KBM-7 (cell line): ENCODE results near the gene TMEM135.
"Not testable (repeated sequence)": the region's sequence is repeated elsewhere in the genome, so short reads cannot be mapped to it uniquely, and the experiment has no call there.

ENCODE experiments used
- DNase-seq: peaks from one replicate; pipeline ENCODE4 v3.0.0-alpha.2; 2015
- in situ Hi-C: fragments of 300-500 bp; cut with MboI; formaldehyde crosslinking; loops from 2 replicates; pipeline ENCODE4 v1.14.3; 2020; ENCODE audit warnings: low sequenced_read_pairs, low pct_unique_long_range_greater_than_20kb, mixed read lengths

TMEM135 gene

DNA sequence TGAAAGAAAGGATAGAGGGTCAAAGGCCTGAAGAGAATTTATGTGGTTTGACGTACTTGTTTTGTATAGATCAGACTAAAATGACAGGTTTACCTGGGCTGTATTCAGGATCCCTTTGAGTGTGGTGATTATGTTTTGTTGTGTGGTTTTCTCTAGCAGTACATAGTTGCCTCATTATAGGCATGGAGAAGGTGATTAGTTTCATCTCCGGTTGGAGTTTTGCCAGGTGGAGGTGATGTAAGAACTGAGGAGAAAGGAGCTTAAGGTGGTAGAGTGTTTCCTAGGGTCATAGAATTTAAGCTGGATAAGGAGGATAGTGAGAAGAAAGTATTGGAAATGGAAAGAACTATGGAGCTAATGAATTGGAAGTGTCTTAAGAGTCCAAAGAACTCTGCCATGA is 229.0 kb downstream of the TMEM135 start:
- no peak for DNase-seq
- in situ Hi-C loops, result no loop called here

DNA sequence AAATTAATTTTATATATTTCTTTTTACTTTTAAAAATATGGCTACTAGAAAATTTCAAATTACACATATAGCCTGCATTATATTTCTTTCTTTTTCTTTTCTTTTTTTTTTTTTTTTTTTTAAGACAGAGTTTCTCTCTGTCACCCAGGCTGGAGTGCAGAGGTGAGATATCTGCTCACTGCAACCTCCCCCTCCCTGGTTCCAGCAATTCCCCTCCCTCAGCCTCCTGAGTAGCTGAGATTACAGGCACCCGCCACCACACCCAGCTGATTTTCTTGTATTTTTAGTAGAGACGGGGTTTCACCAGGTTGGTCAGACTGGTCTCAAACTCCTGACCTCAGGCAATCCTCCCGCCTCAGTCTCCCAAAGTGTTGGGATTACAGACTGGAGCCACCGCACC is 234.2 kb downstream of the TMEM135 start:
- in situ Hi-C loops, DNase-seq: not testable (repeated sequence)

DNA sequence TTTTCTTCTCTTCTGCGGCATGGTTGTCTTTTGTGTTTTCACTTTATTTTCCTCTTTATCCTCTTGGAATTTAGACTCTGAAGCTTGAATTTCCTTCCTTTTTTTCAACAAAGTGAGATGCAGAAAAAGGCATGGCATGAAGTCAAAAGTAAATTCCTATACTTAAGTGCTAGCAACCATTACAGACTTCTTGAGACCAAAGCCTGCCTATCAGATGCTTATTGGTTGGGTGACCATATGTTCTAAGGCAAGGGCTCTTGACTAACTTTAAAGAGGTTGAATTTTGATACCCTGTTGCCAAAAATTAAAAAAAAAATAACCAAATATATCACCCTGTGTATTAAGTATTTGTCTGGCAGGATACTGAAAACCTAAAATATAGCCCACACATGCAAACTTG is 237.4 kb downstream of the TMEM135 start:
- no peak for DNase-seq
- in situ Hi-C loops, result loop anchor here (25.0 kb wide), 1 partner anchor 338 kb away; no protein-coding TSS in a partner anchor

- no peak for DNase-seq
These were observed 242.4 kb downstream of the TMEM135 start for GRCh38 chr11:87280143-87280542.

GRCh38 chr11:87281496-87281895 is 243.8 kb downstream of the TMEM135 start:
- in situ Hi-C loops, result loop anchor here (25.0 kb wide), 1 partner anchor 344 kb away; no protein-coding TSS in a partner anchor
- DNase-seq, result no peak

More at GRCh38 chr11:87280143-87280542, 242.4 kb downstream of the TMEM135 start:
- in situ Hi-C loops, result loop anchor here (25.0 kb wide), 1 partner anchor 343 kb away; no protein-coding TSS in a partner anchor

- in situ Hi-C loops, result loop anchor here (25.0 kb wide), 1 partner anchor 347 kb away; no protein-coding TSS in a partner anchor
- no peak for DNase-seq
These were observed 246.6 kb downstream of the TMEM135 start for GRCh38 chr11:87284306-87284705.

GRCh38 chr11:87285674-87286073 is 247.9 kb downstream of the TMEM135 start:
- DNase-seq, result not testable (repeated sequence)
- in situ Hi-C loops, result loop anchor here (25.0 kb wide), 1 partner anchor 348 kb away; no protein-coding TSS in a partner anchor

DNA sequence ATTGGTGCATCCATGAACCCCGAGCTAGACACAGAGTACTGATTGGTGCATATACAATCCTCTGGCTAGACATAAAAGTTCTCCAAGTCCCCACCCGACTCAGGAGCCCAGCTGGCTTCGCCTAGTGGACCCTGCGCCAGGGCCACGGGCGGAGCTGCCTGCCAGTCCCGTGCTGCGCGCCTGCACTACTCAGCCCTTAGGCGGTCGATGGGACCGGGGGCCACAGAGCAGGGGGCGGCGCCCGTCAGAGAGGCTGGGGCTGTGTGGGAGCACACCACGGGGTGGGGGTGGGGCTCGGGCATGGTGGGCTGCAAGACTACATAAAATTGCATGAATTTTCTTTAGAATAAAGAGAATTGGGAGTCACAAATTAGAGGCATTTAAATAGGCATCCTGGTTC is 248.6 kb downstream of the TMEM135 start:
- DNase-seq, result no peak
- in situ Hi-C loops, result loop anchor here (25.0 kb wide), 1 partner anchor 349 kb away; no protein-coding TSS in a partner anchor

- DNase-seq, result peak; percentile 53
- in situ Hi-C loops, result loop anchor here (25.0 kb wide), 1 partner anchor 353 kb away; no protein-coding TSS in a partner anchor
These were observed 252.7 kb downstream of the TMEM135 start for GRCh38 chr11:87290304-87290922.

DNA sequence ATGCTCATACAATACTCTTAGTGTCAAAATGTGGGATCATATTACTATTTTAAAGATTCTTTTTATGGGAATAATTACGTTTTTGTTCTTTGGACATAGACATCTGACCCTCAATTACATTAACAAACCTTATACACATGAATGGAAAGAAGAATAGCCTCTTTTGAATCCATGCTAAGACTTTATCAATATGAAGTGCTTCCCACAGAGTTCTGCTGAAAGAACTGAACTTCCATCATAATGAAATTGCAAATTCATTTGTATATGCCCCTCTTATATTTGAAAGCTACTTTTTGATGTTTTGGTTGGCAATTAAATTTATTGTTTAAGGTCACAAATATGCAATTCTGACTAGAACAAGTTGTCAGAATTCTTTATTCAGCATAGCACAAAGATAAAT is 254.9 kb downstream of the TMEM135 start:
- DNase-seq, result no peak
- in situ Hi-C loops, result loop anchor here (25.0 kb wide), 1 partner anchor 355 kb away; no protein-coding TSS in a partner anchor

- no peak for DNase-seq
These were observed 257.5 kb downstream of the TMEM135 start for GRCh38 chr11:87295237-87295636.

DNA sequence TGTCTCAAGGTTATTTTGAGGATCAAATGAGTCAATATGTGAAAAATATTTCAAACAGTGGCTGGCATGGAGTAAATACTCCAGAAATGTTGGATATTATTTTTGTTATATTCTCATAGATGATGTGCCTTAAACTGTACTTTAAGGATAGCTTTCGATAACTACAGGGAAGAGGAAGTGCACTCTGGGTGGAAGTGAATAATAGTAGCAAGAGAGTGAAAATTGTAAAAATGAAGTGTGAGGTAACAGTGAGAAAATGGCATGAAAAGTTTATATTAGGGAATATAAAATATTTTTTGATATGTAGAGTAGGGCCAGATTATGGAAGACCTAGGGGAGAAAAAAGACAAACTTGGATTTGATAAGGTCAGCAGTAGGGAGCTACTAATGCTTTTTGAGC is 258.9 kb downstream of the TMEM135 start:
- in situ Hi-C loops, result loop anchor here (25.0 kb wide), 1 partner anchor 359 kb away; no protein-coding TSS in a partner anchor
- no peak for DNase-seq

More at GRCh38 chr11:87295237-87295636, 257.5 kb downstream of the TMEM135 start:
- in situ Hi-C loops, result loop anchor here (25.0 kb wide), 1 partner anchor 358 kb away; no protein-coding TSS in a partner anchor

GRCh38 chr11:87298155-87298554 is 260.4 kb downstream of the TMEM135 start:
- DNase-seq, result no peak
- in situ Hi-C loops, result loop anchor here (25.0 kb wide), 1 partner anchor 361 kb away; no protein-coding TSS in a partner anchor

DNA sequence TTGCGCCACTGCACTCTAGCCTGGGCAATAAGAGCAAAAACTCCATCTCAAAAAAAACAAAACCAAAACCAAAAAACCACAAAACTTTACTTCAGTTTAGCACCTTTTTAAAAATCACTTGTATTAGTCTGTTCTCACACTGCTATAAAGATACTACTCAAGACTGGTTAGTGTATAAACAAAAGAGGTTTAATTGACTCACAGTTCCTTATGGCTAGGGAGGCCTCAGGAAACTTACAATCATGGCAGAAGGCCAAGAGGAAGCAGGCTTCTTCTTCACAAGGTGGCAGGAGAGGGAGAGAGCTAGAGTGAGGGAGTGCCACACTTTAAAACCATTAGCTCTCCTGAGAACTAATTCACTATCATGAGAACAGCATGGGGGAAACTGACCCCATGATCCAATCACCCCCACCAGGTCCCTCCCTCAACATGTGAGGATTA is 261.3 kb downstream of the TMEM135 start:
- in situ Hi-C loops, result loop anchor here (25.0 kb wide), 1 partner anchor 362 kb away; no protein-coding TSS in a partner anchor
- DNase-seq, result peak; percentile 12

- no peak for DNase-seq
- in situ Hi-C loops, result no loop called here
These were observed 263.1 kb downstream of the TMEM135 start for GRCh38 chr11:87300640-87301380.

DNA sequence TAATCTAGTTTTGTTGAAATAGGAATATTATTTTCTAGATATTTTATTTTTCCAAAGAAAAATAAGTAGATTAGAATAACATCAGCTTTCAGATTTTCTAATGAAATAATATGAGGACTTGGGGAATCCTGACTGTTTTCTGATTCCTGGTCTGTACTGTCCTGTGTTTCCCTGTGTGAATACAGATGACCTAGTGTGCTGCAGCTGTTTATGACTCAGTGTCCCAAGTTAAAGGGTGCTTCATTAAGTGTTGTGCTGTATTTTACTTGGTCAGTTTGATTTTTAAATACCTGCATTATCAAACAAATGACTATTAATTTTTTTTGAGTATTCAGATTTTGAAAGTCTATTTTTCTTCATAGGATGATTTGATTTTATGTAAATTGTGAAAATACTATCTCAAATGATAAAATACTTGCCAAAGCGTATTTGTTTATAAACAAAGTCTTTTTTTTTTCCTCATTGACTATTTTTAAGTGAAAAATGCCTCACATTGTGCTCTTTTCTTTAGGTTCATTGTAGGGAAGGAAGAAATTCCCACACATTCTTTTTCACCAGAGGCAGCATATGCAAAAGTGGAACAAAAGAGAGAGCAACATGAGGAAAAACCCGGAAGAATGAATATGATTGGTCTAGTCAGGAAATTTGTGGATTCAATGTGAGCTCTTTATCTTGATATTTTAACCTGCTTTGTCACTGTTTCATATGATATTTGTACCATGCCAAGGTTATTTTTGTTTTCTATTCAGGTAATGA is 264.2 kb downstream of the TMEM135 start:
- in situ Hi-C loops, result no loop called here

GRCh38 chr11:87304412-87304811 is 266.7 kb downstream of the TMEM135 start:
- in situ Hi-C loops, result no loop called here
- DNase-seq, result no peak

More for the DNA sequence above, 264.2 kb downstream of the TMEM135 start:
- DNase-seq, result no peak

DNA sequence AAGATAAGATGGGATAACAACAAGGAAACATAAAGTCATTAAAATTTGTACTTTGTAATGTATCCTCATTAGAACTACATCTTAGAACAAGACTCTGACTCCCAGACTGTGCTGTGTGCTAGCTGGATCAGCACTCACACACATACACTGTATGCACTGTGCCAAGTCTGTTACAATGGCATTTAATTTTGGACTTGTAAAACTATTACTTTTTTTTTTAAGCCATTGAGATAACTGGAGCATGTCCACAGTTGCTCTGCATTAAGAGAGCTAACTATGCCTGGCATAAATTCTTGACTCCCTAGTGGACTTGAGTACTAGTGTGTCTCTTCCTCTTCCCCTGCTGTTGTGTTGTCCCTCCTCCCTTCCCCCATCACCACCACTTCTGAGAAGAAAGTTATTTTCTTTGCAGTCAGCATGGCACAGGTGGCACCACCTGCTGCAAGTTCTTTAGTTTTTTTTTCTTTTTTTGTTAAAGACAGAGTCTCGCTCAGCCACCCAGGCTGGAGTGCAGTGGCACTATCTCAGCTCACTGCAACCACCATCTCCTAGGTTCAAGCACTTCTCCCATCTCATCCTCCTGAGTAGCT is 268.6 kb downstream of the TMEM135 start:
- DNase-seq, result no peak
- in situ Hi-C loops, result no loop called here

GRCh38 chr11:87307101-87307500 is 269.4 kb downstream of the TMEM135 start:
- no peak for DNase-seq
- in situ Hi-C loops, result no loop called here
